RWPE1 (cell line): ENCODE data around the gene CSMD2.

ENCODE experiments used
- CTCF ChIA-PET: fragments of 350-600 bp; sonication (Branson Sonifier 250); formaldehyde crosslinking; extraction: SDS; loops from one replicate; lab custom pipeline; 2021; lab: Yijun Ruan, JAX
- POLR2A ChIA-PET: fragments of 400-600 bp; formaldehyde crosslinking; extraction: SDS; loops from one replicate; lab custom pipeline; 2020; ENCODE audit warnings: antibody characterized with exemption; ENCODE audit not compliant: low non-redundant PET; lab: Yijun Ruan, JAX
- DNase-seq: peaks from one replicate; pipeline ENCODE4 v3.0.0; 2012; ENCODE audit warnings: low spot score
- H3K27ac ChIP-seq: fragments of 450-650 bp; 2 replicates; pipeline ENCODE4 v1.5.1; 2017
- CTCF ChIP-seq: fragments of 450-650 bp; conservative IDR thresholded peaks from 2 replicates; pipeline ENCODE4 v1.5.1; 2017; ENCODE audit warnings: low read depth, mild to moderate bottlenecking

The CSMD2 gene

GRCh38 chr1:33818071-33818470 is 347.0 kb downstream of the CSMD2 start:
- no peak for TF ChIP-seq CTCF
- H3K27ac ChIP-seq, result no peak overlapping the region
- POLR2A ChIA-PET, result no interaction called here
- CTCF ChIA-PET, result no interaction called here
- DNase-seq, result peak; percentile 12

- no peak overlapping the region for H3K27ac ChIP-seq
- TF ChIP-seq CTCF, result no peak
- DNase-seq, result peak; percentile 34
- CTCF ChIA-PET, result no interaction called here
- POLR2A ChIA-PET, result no interaction called here
Measured at GRCh38 chr1:33815061-33815460, 350.0 kb downstream of the CSMD2 start.

- ChIA-PET POLR2A (interaction anchor here (0.6 kb wide), 1 partner anchor 453 kb away, joined by 3 read pairs; no protein-coding TSS in a partner anchor), CTCF (no interaction called here)
- H3K27ac ChIP-seq, result no peak overlapping the region
- DNase-seq, result peak; percentile 14
- no peak for TF ChIP-seq CTCF
Measured at GRCh38 chr1:33814166-33814565, 350.9 kb downstream of the CSMD2 start.

- ChIA-PET POLR2A (no interaction called here), CTCF (no interaction called here)
- no peak for TF ChIP-seq CTCF
- H3K27ac ChIP-seq, result no peak overlapping the region
- DNase-seq, result no peak
Measured at GRCh38 chr1:33810571-33810970, 354.5 kb downstream of the CSMD2 start.

- DNase-seq, result no peak
- no peak overlapping the region for H3K27ac ChIP-seq
- TF ChIP-seq CTCF, result no peak
- POLR2A ChIA-PET, result no interaction called here
- CTCF ChIA-PET, result no interaction called here
Measured at GRCh38 chr1:33805988-33806387, 359.0 kb downstream of the CSMD2 start.

GRCh38 chr1:33802268-33802667 is 362.8 kb downstream of the CSMD2 start:
- POLR2A ChIA-PET, result no interaction called here
- CTCF ChIA-PET, result interaction anchor here (0.8 kb wide), 1 partner anchor 156 kb away, joined by 3 read pairs; no protein-coding TSS in a partner anchor
- no peak for TF ChIP-seq CTCF
- no peak for DNase-seq
- no peak overlapping the region for H3K27ac ChIP-seq
